GM12892 (cell line): ENCODE measurements around the gene PSMB8.
"Not testable (repeated sequence)": the region's sequence is repeated elsewhere in the genome, so short reads cannot be mapped to it uniquely, and the experiment has no call there.

Source experiments
- DNase-seq: peaks from one replicate; pipeline ENCODE4 v3.0.0; 2011; ENCODE audit not compliant: insufficient read length
- FAIRE-seq: peaks from 2 replicates; lab custom pipeline; 2011; peaks lifted over from hg19 to GRCh38; lab: Jason Lieb, UNC
- POLR2A ChIP-seq: IDR thresholded peaks from 2 replicates; pipeline ENCODE4 v1.6.1; 2011; ENCODE audit warnings: low read depth, low read length, control low read depth
- POLR2AphosphoS5 ChIP-seq: IDR thresholded peaks from 2 replicates; pipeline ENCODE4 v1.6.1; 2011; ENCODE audit warnings: low read depth, low read length, control low read depth
- TAF1 ChIP-seq: IDR thresholded peaks from 2 replicates; pipeline ENCODE4 v1.6.1; 2011; ENCODE audit warnings: low read depth, mild to moderate bottlenecking, control low read depth, low read length, borderline replicate concordance

PSMB8 gene

GRCh38 chr6:32830936-32831335 lies 12.9 kb downstream of the PSMB8 start:
- no peak for FAIRE-seq
- DNase-seq: no peak
- no peak for TF ChIP-seq TAF1
- no peak for TF ChIP-seq POLR2A
- no peak for TF ChIP-seq POLR2AphosphoS5

DNA sequence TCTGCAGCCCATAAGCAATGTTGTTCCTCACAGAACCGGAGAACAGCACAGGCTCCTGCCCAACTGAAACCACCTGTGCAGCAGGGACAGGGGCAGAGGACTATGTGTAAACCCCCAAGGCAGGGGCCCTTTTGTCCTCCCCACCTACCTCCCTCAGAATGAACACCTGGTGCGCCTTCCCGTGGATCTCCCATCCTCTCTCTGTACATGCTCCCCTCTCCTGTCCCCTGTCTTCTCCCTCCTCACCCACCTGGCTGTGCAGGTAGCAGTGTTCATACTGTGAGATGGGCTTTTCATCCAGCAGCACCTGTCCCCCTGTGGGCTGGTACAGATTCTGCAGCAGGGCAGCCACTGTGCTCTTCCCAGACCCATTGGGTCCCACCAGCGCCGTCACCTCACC lies 13.8 kb downstream of the PSMB8 start:
- no peak for TF ChIP-seq POLR2A
- TF ChIP-seq TAF1: no peak
- no peak for DNase-seq
- FAIRE-seq: no peak

DNA sequence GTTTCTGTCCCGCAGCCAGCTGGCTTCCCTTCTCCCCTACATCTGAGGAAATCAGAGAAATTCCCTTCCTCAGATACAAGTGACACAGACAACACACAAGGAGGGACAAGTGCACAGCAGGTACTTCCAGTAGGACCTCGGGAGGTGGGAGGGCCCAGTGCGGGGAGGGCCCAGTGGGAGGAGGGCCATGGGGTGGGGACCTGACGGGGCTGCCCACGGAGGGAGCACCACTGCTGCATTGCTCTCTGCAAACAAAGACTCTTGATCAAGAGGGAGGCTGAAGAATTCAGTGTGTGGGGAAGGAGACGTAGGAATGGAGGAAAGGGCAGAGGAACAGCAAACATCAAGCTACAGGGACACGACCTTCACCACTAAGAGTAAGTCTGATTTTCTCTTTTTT lies 14.4 kb downstream of the PSMB8 start:
- FAIRE-seq (no peak), DNase-seq (no peak)
- TF ChIP-seq TAF1 (no peak), POLR2A (0 out of 2 replicates have a peak, but pooled peaks have one; percentile 17)

DNA sequence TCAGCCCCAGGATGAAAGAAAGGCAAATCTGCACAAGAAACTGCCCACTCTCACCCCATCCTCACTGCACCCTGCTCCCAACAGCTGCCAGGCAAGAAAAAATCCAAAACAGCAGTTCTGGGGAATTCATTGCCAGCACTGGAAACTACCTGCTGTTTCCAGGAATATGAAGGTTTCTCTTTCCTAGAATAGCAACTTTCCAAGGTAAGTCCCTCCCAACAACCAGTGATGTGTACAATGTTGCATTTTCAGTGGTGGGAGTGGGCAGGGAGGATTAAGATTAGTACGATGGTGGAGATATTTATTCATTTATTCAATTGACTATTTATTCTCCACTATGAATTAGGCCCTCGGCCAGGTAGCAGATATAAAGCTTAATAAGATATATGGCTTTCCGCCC lies 16.8 kb downstream of the PSMB8 start:
- DNase-seq (no peak), FAIRE-seq (no peak)
- TF ChIP-seq POLR2A (no peak), POLR2AphosphoS5 (no peak), TAF1 (no peak)

GRCh38 chr6:32825966-32826365 lies 17.9 kb downstream of the PSMB8 start:
- no peak for FAIRE-seq

GRCh38 chr6:32819729-32820128 lies 24.1 kb downstream of the PSMB8 start:
- TF ChIP-seq POLR2A (no peak), POLR2AphosphoS5 (no peak), TAF1 (no peak)
- DNase-seq (no peak), FAIRE-seq (no peak)

More at GRCh38 chr6:32825966-32826365, 17.9 kb downstream of the PSMB8 start:
- no peak for DNase-seq
- TF ChIP-seq POLR2A: peak; percentile 25; the same call in 1 of the 2 replicates
- TF ChIP-seq POLR2AphosphoS5: no peak
- TF ChIP-seq TAF1: no peak

DNA sequence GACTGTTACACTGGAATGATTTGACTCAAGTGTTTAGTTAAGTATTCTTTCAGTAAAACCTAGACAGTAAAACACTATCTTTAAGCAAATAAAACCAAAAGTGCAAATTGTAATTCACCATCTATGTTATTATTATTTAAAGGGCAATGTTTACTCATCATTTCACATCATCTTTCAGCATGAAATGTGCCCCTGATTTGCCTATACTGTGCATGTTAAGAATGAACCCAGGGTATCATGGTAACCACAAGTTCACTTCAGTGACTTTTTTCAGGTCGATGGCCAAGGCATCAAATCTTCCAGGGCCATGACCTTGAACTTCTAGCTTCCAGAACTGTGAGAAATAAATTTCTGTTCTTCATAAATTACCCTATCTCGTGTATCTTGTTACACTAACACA lies 25.0 kb downstream of the PSMB8 start:
- TF ChIP-seq POLR2A: no peak
- TF ChIP-seq TAF1: no peak
- TF ChIP-seq POLR2AphosphoS5: no peak
- DNase-seq: no peak
- no peak for FAIRE-seq

DNA sequence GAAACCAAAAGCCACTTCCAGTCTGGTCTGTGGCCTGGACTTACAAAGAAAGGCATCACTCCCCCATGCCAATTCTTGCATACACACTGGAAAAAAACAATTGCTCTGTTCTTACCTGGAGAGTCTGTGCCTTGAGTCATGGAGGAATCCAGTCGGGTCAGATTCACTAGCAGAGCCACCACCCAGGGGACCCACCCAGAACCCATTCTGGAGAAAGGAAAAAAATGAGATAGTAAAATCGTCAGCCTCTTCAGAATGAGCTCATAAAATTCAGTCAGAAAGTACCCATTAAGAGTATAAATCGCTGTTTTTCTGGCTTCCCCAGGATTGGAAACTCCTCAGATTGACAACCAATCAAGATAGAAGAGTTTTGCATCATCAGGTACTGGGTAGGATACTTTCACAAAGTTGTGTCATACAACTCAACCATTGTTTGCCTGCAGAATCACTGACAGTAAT lies 27.1 kb downstream of the PSMB8 start, which contains the start of gene HLA-DOB:
Gene HLA-DOB (minus strand): TSS at position 257 of the 459 bp plus-strand sequence. CDS start 51 bp downstream, at position 206.
- no peak for DNase-seq
- peak; percentile 98 for FAIRE-seq
- TF ChIP-seq TAF1 (no peak), POLR2AphosphoS5 (no peak), POLR2A (no peak)

DNA sequence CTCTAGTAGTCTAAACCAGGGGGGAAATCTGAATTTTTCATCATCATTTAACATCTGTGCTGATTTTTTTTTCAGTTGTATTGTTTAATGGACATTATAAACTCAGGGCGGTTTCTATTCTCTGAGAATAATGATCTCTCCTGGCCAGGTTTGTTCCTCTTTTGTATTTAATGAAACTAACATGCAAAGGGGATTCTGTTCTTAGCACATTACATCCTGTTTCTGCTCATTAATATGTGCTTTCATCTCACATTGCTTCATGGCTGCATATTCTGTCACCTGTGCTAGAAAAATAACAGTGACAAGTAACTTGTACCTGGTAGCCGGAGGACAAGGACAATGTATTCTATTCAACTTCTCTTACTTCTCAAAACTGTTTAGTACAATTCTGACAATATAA lies 27.9 kb downstream of the PSMB8 start:
- TF ChIP-seq POLR2AphosphoS5 (0 out of 2 replicates have a peak, but pooled peaks have one; percentile 21), POLR2A (no peak)
- DNase-seq: no peak
- FAIRE-seq: no peak

DNA sequence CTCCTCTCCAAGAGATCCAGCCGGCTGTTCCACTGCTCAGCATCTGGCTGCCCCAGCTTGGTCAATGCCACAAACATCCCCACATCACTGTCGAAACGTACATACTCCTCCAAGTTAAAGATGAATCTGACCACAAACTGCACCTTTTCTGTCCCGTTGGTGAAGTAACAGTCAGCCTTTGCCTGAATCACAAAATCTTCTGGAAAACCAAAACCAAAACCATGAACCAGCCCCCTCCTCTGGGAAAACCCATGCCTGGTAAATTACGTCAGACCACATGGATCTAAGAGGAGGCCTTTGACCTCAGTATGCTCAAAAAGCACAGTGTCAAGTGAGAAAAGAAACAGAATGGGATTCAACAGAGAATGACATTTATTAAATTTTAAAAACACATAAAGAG lies 28.7 kb downstream of the PSMB8 start:
- TF ChIP-seq TAF1 (no peak), POLR2AphosphoS5 (no peak), POLR2A (no peak)
- FAIRE-seq (no peak), DNase-seq (no peak)

DNA sequence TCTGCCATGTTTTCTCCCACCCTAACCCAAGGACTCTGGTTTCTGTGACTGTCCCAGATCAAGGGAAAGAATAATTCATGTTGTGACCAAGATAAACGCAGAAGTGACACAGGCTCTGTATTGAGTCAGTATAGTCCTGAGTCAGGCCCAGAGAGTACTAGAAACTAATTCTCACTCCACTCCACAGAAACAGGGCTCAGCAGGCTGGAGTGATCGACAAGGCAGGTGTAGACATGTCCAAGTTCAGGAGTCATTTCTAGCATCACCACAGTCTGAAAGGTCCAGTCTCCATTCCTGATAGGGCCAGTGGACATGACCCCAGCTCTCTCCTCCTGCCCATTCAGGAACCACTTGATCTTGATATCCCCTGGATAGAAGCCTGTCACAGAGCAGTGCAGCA lies 29.7 kb downstream of the PSMB8 start:
- no peak for TF ChIP-seq POLR2A
- no peak for FAIRE-seq
- DNase-seq: no peak

- DNase-seq (no peak), FAIRE-seq (no peak)
- TF ChIP-seq TAF1 (no peak), POLR2A (no peak), POLR2AphosphoS5 (no peak)
Observed at GRCh38 chr6:32809171-32809570, 34.7 kb downstream of the PSMB8 start.

DNA sequence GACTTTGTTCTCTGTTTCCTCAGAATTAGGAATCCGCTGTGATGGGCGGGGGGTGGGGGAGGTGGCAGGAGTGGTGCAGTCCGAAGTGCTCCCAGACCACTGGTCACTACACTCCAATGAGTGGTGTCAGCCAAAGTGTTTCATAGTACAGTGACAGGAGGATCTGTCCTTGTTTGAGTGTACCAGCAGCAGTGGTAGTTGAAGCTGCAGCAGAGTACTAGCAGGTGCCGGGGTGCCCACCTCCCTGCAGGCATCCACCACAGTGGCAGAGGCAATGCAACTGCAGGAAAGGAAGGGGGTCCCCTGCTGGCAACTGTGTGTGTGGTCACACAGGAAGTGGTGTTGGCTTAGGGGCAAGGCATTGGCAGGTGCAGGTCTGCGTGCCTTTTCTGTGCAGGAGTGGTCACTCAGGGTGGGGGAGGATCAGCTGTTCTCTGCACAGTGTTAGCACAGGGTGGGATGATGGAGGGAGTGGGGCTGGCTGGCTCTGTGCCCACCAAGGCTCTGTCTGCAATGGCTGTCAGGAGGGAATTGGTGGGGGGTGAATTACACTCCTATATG lies 36.7 kb downstream of the PSMB8 start:
- FAIRE-seq (no peak), DNase-seq (no peak)
- TF ChIP-seq POLR2AphosphoS5 (0 out of 2 replicates have a peak, but pooled peaks have one; percentile 31), TAF1 (no peak), POLR2A (no peak)

GRCh38 chr6:32805404-32805803 lies 38.4 kb downstream of the PSMB8 start:
- FAIRE-seq, DNase-seq: not testable (repeated sequence)
